Astrocyte (in vitro differentiated cells and primary cell): Measurements from ENCODE around the gene KRTAP10-2.

Experiments used
- EZH2 ChIP-seq: IDR thresholded peaks from 2 replicates; pipeline ENCODE4 v1.6.1; 2012; ENCODE audit warnings: mild to moderate bottlenecking, low read length, inconsistent platforms; ENCODE audit not compliant: insufficient read depth
- TF ChIP-seq, protein P1 (sequence below): IDR thresholded peaks from 2 replicates; pipeline ENCODE4 v1.5.1; 2011; ENCODE audit warnings: low read depth, mild to moderate bottlenecking, inconsistent platforms, low read length, moderate library complexity; ENCODE audit not compliant: insufficient read depth

DNA sequence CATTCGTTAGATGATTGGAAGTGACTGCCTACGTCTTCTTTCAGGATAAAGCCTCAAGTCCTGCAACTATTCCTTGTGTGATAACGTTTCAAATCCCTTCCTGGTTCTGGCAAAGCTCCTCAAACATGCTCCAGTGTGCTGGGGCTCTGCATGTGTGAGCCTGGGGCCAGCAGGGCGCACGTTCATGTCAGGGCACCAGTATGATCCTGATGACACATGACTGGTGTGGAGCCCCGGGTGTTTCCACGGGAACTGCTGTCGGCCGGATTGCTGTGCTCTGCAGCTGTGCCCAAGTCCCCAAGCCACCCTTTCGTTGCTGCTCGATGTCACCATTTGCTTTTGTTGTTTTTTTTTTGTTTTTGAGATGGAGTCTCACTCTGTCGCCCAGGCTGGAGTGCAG lies 32.6 kb downstream of the KRTAP10-2 start:
- TF ChIP-seq, protein P1, sequence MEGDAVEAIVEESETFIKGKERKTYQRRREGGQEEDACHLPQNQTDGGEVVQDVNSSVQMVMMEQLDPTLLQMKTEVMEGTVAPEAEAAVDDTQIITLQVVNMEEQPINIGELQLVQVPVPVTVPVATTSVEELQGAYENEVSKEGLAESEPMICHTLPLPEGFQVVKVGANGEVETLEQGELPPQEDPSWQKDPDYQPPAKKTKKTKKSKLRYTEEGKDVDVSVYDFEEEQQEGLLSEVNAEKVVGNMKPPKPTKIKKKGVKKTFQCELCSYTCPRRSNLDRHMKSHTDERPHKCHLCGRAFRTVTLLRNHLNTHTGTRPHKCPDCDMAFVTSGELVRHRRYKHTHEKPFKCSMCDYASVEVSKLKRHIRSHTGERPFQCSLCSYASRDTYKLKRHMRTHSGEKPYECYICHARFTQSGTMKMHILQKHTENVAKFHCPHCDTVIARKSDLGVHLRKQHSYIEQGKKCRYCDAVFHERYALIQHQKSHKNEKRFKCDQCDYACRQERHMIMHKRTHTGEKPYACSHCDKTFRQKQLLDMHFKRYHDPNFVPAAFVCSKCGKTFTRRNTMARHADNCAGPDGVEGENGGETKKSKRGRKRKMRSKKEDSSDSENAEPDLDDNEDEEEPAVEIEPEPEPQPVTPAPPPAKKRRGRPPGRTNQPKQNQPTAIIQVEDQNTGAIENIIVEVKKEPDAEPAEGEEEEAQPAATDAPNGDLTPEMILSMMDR = no peak
- no peak for TF ChIP-seq EZH2
